GM19452 (cell line): ENCODE measurements around the gene AGBL2.
"Not testable (repeated sequence)": the region's sequence is repeated elsewhere in the genome, so short reads cannot be mapped to it uniquely, and the experiment has no call there.

Source experiments
- ATAC-seq: cut with Tn5 transposase; IDR thresholded peaks from one replicate; pipeline ENCODE4 v1.9.1; 2021; ENCODE audit not compliant: unreplicated experiment

The AGBL2 gene

GRCh38 chr11:47640506-47640905 lies 74.7 kb downstream of the AGBL2 start:
- ATAC-seq: not testable (repeated sequence)

- ATAC-seq: not testable (repeated sequence)
Observed at GRCh38 chr11:47636331-47636730, 78.8 kb downstream of the AGBL2 start.

- ATAC-seq: no peak
Observed at GRCh38 chr11:47631473-47631872, 83.7 kb downstream of the AGBL2 start.

- no peak for ATAC-seq
Observed at GRCh38 chr11:47628026-47628425, 87.1 kb downstream of the AGBL2 start.

GRCh38 chr11:47626234-47626633 lies 88.9 kb downstream of the AGBL2 start:
- ATAC-seq: no peak

GRCh38 chr11:47620836-47621378 lies 94.3 kb downstream of the AGBL2 start:
- ATAC-seq: no peak

- ATAC-seq: no peak
Observed at GRCh38 chr11:47617417-47617809, 97.8 kb downstream of the AGBL2 start.

- ATAC-seq: no peak
Observed at GRCh38 chr11:47616726-47617416, 98.3 kb downstream of the AGBL2 start.

- no peak for ATAC-seq
Observed at GRCh38 chr11:47615249-47615648, 99.9 kb downstream of the AGBL2 start.

- ATAC-seq: peak; percentile 80
Observed at GRCh38 chr11:47611348-47611794, 103.8 kb downstream of the AGBL2 start.

- no peak for ATAC-seq
Observed at GRCh38 chr11:47609675-47610074, 105.5 kb downstream of the AGBL2 start.
